Measurements from ENCODE around the gene CETP. TPM values are rescaled to one million over a fixed set of nuclear protein-coding genes. Genes with fewer than 3 reads are reported as not detected.

Gene CETP
- total RNA-seq, 1 donor from 2014 or later = 0.13 TPM

- Mint-ChIP-seq H3K27ac (no peak overlapping the region), H3K4me3 (no peak overlapping the region), H3K27me3 (ENCODE audit: low read depth) (peaks cover 36% of the 10 kb centered on the region), H3K36me3 (no peaks in the 10 kb centered on the region), H3K4me1 (no peaks in the 10 kb centered on the region), H3K9me3 (no peaks in the 10 kb centered on the region)
- TF ChIP-seq, protein P1, sequence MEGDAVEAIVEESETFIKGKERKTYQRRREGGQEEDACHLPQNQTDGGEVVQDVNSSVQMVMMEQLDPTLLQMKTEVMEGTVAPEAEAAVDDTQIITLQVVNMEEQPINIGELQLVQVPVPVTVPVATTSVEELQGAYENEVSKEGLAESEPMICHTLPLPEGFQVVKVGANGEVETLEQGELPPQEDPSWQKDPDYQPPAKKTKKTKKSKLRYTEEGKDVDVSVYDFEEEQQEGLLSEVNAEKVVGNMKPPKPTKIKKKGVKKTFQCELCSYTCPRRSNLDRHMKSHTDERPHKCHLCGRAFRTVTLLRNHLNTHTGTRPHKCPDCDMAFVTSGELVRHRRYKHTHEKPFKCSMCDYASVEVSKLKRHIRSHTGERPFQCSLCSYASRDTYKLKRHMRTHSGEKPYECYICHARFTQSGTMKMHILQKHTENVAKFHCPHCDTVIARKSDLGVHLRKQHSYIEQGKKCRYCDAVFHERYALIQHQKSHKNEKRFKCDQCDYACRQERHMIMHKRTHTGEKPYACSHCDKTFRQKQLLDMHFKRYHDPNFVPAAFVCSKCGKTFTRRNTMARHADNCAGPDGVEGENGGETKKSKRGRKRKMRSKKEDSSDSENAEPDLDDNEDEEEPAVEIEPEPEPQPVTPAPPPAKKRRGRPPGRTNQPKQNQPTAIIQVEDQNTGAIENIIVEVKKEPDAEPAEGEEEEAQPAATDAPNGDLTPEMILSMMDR (IDR thresholded peaks at IDR 0.05; ENCODE audit: unreplicated experiment) = no peak
- DNase-seq (ENCODE audit: low spot score in 2 of 2, unreplicated experiment in 2 of 2) = no peak
Measured at GRCh38 chr16:57031156-57031555, 69.4 kb downstream of the CETP start.

- Mint-ChIP-seq H3K36me3 (no peaks in the 10 kb centered on the region), H3K9me3 (no peaks in the 10 kb centered on the region), H3K4me3 (no peak overlapping the region), H3K4me1 (no peaks in the 10 kb centered on the region), H3K27me3 (ENCODE audit: low read depth) (peaks cover 36% of the 10 kb centered on the region), H3K27ac (no peak overlapping the region)
- TF ChIP-seq, protein P1 (IDR thresholded peaks at IDR 0.05; ENCODE audit: unreplicated experiment) = no peak
- no peak for DNase-seq (ENCODE audit: low spot score in 2 of 2, unreplicated experiment in 2 of 2)
Measured at GRCh38 chr16:57032346-57032745, 70.6 kb downstream of the CETP start.

- Mint-ChIP-seq H3K27me3 (ENCODE audit: low read depth) (peaks cover 32% of the 10 kb centered on the region), H3K27ac (no peak overlapping the region), H3K9me3 (no peaks in the 10 kb centered on the region), H3K36me3 (no peaks in the 10 kb centered on the region), H3K4me1 (no peaks in the 10 kb centered on the region), H3K4me3 (no peak overlapping the region)
- TF ChIP-seq, protein P1 (IDR thresholded peaks at IDR 0.05; ENCODE audit: unreplicated experiment) = no peak
- no peak for DNase-seq (ENCODE audit: low spot score in 2 of 2, unreplicated experiment in 2 of 2)
Measured at GRCh38 chr16:57032931-57033330, 71.2 kb downstream of the CETP start.

Other genes starting within 250 kb of the CETP start
- gene NUP93, start 231.8 kb upstream of the CETP start, total RNA-seq = 66.3 to 74.6 TPM (median 69.1 TPM) in 3 replicates
- not detected in 3 replicates for gene SLC12A3, start 96.7 kb upstream of the CETP start, total RNA-seq
- gene HERPUD1, start 29.8 kb upstream of the CETP start, total RNA-seq = 77.4 to 80.5 TPM (median 79.8 TPM) in 3 replicates
- gene NLRC5, start 27.6 kb downstream of the CETP start, total RNA-seq = 1.7 to 3.7 TPM (median 1.8 TPM) in 3 replicates
- 35.4 to 38.4 TPM (median 36.4 TPM) in 3 replicates for gene CPNE2, start 130.6 kb downstream of the CETP start, total RNA-seq
- 105 to 112 TPM (median 107 TPM) in 3 replicates for gene PSME3IP1, start 224.1 kb downstream of the CETP start, total RNA-seq
- gene RSPRY1, start 224.4 kb downstream of the CETP start, total RNA-seq = 43.8 to 50.7 TPM (median 44.0 TPM) in 3 replicates